Measurements from ENCODE around the gene GRAMD1A. TPM values are rescaled to one million over a fixed set of nuclear protein-coding genes. Genes with fewer than 3 reads are reported as not detected.
A peak's percentile ranks its signal among the peaks of the same experiment; 100 is the strongest.

GRAMD1A gene
- total and polyA plus RNA-seq, 9 of the 15 experiments (the other 6 are each of a cell fraction or from before 2014, with no cell fraction given), result 1.4 to 63.8 (median 38.5) TPM

DNA sequence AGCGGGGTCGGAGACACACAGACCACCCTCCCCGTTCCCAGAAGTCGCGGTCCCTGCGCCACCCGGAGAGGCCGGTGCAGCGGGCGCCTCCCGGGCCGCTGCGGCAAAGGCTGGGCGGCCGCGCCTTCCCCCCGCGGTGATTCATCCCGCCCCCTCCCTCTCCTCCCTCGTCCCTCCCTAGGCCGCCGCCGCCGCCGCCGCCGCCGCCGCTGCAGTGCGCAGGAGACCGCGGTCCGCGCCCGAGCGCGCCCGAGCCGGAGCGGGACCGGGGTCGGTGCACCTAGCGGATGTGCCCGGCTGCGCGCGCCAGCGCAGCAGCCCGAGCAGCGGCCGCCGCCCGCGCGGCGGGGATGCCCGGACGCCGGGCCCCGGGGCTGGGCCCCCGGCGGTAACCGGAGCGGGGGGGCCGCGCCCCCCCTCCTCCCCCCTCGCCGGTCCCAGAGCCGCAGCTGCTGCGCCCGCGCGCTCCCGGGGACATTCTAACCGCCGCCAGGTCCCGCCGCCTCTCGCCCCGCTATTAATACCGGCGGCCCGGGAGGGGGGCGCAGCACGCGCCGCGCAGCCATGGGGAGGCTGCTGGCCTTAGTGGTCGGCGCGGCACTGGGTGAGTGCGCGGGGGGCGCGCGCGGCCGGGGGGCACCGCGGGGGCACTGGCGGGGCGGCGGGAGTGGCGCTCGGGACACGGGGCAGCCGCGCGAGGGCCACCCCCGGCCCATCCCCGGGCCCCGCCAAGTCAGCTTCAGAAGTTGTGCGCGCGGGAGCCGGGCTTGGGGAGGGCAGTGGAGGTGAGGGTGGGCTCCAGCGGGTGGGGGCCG lies 30.3 kb downstream of the GRAMD1A start, which contains the start of gene SCN1B (continued):
- TF ChIP-seq, protein P1, sequence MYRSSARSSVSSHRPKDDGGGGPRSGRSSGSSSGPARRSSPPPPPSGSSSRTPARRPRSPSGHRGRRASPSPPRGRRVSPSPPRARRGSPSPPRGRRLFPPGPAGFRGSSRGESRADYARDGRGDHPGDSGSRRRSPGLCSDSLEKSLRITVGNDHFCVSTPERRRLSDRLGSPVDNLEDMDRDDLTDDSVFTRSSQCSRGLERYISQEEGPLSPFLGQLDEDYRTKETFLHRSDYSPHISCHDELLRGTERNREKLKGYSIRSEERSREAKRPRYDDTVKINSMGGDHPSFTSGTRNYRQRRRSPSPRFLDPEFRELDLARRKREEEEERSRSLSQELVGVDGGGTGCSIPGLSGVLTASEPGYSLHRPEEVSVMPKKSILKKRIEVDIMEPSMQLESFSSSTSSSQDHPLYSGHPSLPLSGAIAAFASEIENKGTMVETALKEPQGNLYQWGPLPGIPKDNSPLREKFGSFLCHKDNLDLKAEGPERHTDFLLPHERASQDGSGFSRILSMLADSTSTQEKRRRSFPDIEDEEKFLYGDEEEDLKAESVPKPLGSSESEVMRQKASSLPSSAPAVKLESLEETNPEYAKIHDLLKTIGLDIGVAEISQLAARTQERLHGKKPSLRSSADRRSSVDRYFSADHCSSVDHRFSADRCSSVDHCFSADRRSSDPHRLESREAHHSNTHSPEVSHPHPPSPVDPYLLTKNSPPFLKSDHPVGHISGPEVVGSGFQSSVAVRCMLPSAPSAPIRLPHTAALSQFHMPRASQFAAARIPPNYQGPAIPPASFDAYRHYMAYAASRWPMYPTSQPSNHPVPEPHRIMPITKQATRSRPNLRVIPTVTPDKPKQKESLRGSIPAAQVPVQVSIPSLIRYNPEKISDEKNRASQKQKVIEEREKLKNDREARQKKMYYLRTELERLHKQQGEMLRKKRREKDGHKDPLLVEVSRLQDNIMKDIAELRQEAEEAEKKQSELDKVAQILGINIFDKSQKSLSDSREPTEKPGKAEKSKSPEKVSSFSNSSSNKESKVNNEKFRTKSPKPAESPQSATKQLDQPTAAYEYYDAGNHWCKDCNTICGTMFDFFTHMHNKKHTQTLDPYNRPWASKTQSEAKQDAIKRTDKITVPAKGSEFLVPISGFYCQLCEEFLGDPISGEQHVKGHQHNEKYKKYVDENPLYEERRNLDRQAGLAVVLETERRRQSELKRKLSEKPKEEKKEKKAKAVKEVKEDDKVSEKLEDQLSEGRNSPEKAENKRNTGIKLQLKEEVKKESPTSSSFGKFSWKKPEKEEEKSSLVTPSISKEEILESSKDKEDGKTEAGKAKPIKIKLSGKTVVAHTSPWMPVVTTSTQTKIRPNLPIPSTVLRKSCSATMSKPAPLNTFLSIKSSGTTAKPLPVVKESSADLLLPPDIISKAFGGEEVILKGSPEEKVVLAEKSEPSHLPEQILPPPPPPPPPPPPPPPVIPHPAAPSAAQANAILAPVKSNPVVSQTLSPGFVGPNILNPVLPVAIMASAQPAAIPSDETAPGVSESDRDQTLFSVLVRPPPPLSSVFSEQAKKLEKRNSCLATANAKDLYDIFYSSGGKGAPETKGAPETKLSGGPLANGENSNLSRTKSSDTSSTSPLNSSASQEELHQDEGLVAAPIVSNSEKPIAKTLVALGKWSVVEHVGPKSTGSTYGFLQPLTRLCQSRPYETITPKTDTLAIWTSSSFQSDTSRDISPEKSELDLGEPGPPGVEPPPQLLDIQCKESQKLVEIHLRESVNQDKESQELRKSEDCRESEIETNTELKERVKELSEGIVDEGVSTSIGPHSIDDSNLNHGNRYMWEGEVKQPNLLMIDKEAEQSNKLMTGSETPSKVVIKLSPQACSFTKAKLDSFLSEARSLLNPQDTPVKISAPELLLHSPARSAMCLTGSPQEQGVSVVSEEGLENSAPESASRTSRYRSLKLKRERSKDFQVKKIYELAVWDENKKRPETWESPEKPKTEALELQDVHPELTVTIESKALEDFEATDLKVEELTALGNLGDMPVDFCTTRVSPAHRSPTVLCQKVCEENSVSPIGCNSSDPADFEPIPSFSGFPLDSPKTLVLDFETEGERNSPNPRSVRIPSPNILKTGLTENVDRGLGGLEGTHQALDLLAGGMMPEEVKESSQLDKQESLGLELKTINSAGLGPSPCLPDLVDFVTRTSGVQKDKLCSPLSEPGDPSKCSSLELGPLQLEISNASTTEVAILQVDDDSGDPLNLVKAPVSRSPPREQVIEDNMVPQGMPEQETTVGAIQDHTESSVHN (IDR thresholded peaks at IDR 0.05; ENCODE audit: borderline replicate concordance in 1 of 2, low read depth in 1 of 2), result no peak
- no peak for TF ChIP-seq RBM22 (IDR thresholded peaks at IDR 0.05; ENCODE audit: low read depth, low read length, poor library complexity, severe bottlenecking)
- TF ChIP-seq, protein P2, sequence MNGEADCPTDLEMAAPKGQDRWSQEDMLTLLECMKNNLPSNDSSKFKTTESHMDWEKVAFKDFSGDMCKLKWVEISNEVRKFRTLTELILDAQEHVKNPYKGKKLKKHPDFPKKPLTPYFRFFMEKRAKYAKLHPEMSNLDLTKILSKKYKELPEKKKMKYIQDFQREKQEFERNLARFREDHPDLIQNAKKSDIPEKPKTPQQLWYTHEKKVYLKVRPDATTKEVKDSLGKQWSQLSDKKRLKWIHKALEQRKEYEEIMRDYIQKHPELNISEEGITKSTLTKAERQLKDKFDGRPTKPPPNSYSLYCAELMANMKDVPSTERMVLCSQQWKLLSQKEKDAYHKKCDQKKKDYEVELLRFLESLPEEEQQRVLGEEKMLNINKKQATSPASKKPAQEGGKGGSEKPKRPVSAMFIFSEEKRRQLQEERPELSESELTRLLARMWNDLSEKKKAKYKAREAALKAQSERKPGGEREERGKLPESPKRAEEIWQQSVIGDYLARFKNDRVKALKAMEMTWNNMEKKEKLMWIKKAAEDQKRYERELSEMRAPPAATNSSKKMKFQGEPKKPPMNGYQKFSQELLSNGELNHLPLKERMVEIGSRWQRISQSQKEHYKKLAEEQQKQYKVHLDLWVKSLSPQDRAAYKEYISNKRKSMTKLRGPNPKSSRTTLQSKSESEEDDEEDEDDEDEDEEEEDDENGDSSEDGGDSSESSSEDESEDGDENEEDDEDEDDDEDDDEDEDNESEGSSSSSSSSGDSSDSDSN (IDR thresholded peaks at IDR 0.05; ENCODE audit: borderline replicate concordance in 1 of 2, low read depth in 2 of 2, low read length in 2 of 2), result peak; percentile 5 to 65; a peak in 1 of 4 replicates
- no peak for TF ChIP-seq PTTG1 (tag; IDR thresholded peaks at IDR 0.05; ENCODE audit: low read depth)
- TF ChIP-seq, protein P3, sequence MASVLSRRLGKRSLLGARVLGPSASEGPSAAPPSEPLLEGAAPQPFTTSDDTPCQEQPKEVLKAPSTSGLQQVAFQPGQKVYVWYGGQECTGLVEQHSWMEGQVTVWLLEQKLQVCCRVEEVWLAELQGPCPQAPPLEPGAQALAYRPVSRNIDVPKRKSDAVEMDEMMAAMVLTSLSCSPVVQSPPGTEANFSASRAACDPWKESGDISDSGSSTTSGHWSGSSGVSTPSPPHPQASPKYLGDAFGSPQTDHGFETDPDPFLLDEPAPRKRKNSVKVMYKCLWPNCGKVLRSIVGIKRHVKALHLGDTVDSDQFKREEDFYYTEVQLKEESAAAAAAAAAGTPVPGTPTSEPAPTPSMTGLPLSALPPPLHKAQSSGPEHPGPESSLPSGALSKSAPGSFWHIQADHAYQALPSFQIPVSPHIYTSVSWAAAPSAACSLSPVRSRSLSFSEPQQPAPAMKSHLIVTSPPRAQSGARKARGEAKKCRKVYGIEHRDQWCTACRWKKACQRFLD (CRISPR knock-in tag; IDR thresholded peaks at IDR 0.05), result no peak
- TF ChIP-seq, protein P4, sequence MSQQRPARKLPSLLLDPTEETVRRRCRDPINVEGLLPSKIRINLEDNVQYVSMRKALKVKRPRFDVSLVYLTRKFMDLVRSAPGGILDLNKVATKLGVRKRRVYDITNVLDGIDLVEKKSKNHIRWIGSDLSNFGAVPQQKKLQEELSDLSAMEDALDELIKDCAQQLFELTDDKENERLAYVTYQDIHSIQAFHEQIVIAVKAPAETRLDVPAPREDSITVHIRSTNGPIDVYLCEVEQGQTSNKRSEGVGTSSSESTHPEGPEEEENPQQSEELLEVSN (IDR thresholded peaks at IDR 0.05; ENCODE audit: borderline replicate concordance in 1 of 2, extremely low read depth in 1 of 2, insufficient read depth in 1 of 2, insufficient read length in 1 of 2, low read depth in 1 of 2, low read length in 1 of 2, poor library complexity in 1 of 2, severe bottlenecking in 1 of 2), result peak in 1 of 2 experiments; percentile 3
- TF ChIP-seq, protein P5, sequence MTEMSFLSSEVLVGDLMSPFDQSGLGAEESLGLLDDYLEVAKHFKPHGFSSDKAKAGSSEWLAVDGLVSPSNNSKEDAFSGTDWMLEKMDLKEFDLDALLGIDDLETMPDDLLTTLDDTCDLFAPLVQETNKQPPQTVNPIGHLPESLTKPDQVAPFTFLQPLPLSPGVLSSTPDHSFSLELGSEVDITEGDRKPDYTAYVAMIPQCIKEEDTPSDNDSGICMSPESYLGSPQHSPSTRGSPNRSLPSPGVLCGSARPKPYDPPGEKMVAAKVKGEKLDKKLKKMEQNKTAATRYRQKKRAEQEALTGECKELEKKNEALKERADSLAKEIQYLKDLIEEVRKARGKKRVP (CRISPR knock-in tag; IDR thresholded peaks at IDR 0.05), result no peak
